ENCODE measurements around the gene GALK1. TPM values are rescaled to one million over a fixed set of nuclear protein-coding genes. Genes with fewer than 3 reads are reported as not detected.

GALK1 gene
- total RNA-seq, 4 donors from 2014 or later = 19.4 to 37.1 (median 35.6) TPM; not detected in 1

DNA sequence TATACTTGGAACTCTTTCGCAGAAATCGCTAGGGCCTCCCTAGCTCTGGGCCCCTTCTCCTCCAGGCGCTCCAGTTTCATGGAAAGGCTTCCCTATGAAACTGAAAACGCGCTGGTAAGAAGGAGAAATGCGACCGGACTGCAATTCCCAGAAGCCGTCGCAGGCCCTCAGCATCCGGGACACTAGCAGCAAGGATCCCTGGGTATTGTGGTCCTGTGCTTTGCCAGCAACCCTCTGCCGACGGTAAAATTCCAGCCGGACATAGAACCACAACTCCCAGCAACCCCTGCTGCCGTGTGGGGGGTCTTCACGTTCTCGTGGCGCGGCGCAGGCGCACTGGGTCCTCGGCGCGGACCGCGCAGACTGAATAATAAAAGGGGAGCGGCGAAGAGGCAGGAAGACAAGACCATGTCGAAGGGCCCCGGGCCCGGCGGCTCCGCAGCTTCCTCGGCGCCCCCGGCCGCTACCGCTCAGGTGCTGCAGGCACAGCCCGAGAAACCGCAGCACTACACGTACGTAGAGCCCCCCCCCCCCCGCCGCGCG, 19.6 kb upstream of the GALK1 start, which contains the start of gene UNK:
Gene UNK, plus strand, starts transcription at position 334 of the 543 bp plus-strand sequence. Its CDS starts 75 bp downstream, at position 409.
- Histone ChIP-seq H3K27me3 (no peaks in the 10 kb centered on the region), H3K4me1 (peaks cover 5 to 6% of the 10 kb centered on the region in 2 donors), H3K9me3 (no peaks in the 10 kb centered on the region), H3K27ac (peak within 1 kb of the TSS; percentile 99 to 100), H3K36me3 (no peaks in the 10 kb centered on the region), H3K4me3 (peak within 1 kb of the TSS; percentile 75 to 79)
- intact Hi-C loops (cut with DNase I; ENCODE audit: low total_unique reads) = no loop called here
- TF ChIP-seq, protein P1, sequence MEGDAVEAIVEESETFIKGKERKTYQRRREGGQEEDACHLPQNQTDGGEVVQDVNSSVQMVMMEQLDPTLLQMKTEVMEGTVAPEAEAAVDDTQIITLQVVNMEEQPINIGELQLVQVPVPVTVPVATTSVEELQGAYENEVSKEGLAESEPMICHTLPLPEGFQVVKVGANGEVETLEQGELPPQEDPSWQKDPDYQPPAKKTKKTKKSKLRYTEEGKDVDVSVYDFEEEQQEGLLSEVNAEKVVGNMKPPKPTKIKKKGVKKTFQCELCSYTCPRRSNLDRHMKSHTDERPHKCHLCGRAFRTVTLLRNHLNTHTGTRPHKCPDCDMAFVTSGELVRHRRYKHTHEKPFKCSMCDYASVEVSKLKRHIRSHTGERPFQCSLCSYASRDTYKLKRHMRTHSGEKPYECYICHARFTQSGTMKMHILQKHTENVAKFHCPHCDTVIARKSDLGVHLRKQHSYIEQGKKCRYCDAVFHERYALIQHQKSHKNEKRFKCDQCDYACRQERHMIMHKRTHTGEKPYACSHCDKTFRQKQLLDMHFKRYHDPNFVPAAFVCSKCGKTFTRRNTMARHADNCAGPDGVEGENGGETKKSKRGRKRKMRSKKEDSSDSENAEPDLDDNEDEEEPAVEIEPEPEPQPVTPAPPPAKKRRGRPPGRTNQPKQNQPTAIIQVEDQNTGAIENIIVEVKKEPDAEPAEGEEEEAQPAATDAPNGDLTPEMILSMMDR (IDR thresholded peaks at IDR 0.05) = peak in 2 of 4 experiments; percentile 0 to 34
- peak; percentile 71 to 85 for TF ChIP-seq POLR2A (IDR thresholded peaks at IDR 0.05)
- peak; percentile 98 to 99 for DNase-seq

DNA sequence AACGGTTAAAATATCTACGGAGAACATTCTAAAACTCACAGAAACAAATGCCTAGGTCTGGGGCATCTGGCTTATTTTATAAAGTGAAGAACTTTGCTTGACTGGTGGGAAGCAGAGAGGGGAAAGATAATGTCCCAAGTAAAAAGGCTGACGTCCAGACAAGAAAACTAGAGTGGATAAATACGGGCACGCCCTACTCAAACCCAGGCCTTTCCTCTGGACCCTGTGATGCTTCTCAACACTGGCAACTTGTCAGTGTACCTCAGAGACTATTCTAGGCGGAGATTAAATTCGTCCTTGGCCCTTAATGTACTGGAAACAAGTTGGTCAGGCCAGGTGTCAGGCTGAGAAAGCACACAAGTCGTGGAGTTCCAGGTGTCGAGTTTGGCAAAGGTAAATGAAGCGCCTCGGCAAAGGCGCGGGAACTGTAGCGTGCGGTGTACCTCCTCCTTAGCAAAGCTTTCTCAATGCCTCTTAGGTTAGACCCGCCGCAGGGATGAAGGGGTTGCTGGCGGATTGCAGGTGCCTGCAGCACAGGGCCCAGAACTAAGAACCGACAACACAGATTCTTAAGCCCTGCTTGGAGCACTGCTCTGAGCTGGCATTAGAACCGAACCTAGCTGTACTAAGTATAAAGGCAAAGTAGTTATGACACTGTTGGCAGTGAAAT, 18.9 kb upstream of the GALK1 start:
- peak; percentile 62 to 65 for DNase-seq
- H3K27me3 ChIP-seq = no peaks in the 10 kb centered on the region
- no peak for TF ChIP-seq POLR2A (IDR thresholded peaks at IDR 0.05)
- TF ChIP-seq, protein P1 (IDR thresholded peaks at IDR 0.05) = peak in 1 of 4 experiments; percentile 14
- H3K36me3 ChIP-seq = no peaks in the 10 kb centered on the region
- peak overlapping the region; percentile 75 to 79 for H3K4me3 ChIP-seq
- peaks cover 5 to 6% of the 10 kb centered on the region in 2 donors for H3K4me1 ChIP-seq
- intact Hi-C loops (cut with DNase I; ENCODE audit: low total_unique reads) = no loop called here
- H3K27ac ChIP-seq = peak overlapping the region; percentile 99 to 100
- no peaks in the 10 kb centered on the region for H3K9me3 ChIP-seq

DNA sequence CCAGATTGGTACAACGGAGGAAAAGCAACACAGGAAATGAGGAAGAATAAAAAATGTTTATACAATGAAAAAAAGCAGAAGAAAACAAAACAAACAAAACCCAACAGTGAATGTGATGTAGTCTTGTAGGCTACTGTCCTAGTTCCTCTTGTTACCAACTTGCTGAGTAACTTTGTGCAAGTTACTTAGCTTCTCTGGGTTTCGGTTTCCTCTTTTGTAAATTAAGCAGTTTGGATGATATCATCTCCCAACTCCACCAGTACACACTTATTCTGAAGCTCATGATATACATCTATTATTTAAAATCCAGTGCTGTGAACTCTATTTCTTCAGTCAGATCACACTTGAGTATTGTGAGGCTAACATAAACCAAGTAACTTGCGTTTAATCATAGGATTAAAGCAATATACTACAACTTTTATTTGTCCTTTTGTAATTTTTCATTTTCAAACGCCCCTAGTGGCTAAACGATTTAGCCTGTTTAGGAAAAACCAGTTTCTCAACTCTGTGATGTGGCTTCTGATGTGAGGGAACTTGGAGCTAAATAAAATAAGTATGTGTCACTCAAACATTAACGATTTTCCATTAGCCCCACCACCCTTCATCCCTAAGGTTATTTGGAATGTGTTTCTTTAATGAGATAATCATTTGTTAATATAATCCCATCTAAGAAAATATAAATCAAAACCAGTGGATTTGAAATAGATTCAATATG, 18.2 kb upstream of the GALK1 start:
- no peaks in the 10 kb centered on the region for H3K27me3 ChIP-seq
- H3K9me3 ChIP-seq = no peaks in the 10 kb centered on the region
- H3K27ac ChIP-seq = peak overlapping the region; percentile 99 to 100
- H3K4me3 ChIP-seq = no peak overlapping the region
- H3K4me1 ChIP-seq = peaks cover 5 to 6% of the 10 kb centered on the region in 2 donors
- no peaks in the 10 kb centered on the region for H3K36me3 ChIP-seq
- TF ChIP-seq, protein P1 (IDR thresholded peaks at IDR 0.05) = peak; percentile 62 to 79 (median 70)
- no peak for TF ChIP-seq POLR2A (IDR thresholded peaks at IDR 0.05)
- intact Hi-C loops (cut with DNase I; ENCODE audit: low total_unique reads) = no loop called here
- no peak for DNase-seq

DNA sequence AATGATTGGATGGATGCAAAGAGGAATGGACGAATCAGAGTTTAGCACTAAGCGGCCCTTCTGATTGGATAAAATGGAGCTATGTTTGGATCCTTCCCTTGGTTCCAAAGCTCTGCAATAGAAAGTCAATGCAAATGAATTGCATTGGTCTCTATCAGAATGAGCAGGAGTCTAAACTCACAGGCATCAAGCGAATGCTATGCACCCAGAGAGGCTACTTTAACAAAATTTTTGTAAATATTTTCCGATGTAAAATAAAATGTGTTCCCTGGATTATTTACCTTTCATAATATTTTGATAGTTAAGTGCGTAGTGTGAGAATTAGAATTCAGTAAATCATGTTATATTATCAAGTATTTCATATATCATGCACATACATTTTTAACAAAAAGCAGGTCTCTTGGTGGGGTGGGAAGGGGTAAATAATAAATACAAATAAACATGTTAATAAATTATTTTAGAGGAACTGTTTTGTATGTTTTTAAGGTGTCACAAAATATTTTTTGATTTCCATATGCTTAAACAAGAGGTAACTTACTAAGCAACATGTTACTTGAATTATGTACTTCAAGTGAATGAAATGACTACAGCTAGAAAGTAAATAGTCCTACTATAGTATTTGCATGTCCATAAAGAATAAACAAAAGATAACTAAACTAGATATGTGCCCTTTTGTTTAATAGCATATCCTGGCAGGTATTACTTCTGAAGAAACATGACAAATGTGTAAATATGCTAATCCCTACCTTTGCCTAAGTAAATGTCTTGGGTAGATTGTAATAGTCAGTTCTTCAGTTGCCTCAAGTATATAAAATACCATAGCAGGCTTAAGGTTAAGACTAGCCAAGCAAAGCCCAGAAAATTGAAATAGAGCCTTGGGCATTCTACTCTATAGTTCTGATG, 15.2 kb upstream of the GALK1 start:
- intact Hi-C loops (cut with DNase I; ENCODE audit: low total_unique reads) = no loop called here
- TF ChIP-seq, protein P1 (IDR thresholded peaks at IDR 0.05) = no peak
- TF ChIP-seq POLR2A (IDR thresholded peaks at IDR 0.05) = no peak
- Histone ChIP-seq H3K27me3 (no peaks in the 10 kb centered on the region), H3K4me3 (no peak overlapping the region), H3K9me3 (no peaks in the 10 kb centered on the region), H3K4me1 (peaks cover 0 to 2% of the 10 kb centered on the region in 2 donors), H3K27ac (peak overlapping the region; percentile 51 to 58), H3K36me3 (no peaks in the 10 kb centered on the region)
- no peak for DNase-seq
